Airway epithelial cell (primary cell): ENCODE data around the gene RCOR1. TPM values are rescaled to one million over a fixed set of nuclear protein-coding genes. Genes with fewer than 3 reads are reported as not detected.

ENCODE experiments used
- total RNA-seq: library from RNA; depleted of rRNA; stranded (reverse); fragments of >200 nt; gene quantifications from 2 replicates; pipeline ENCODE4 v1.2.3, GENCODE V29; 2015

The RCOR1 gene
- 23.7 and 29.8 TPM in 2 replicates for total RNA-seq

GRCh38 chr14:102591944-102592762 is at the start of gene RCOR1:
TSS of gene RCOR1 (plus strand) at chr14:102592649. CDS start at chr14:102592887, 238 bp downstream.

GRCh38 chr14:102776761-102777710 is 184.6 kb downstream of the RCOR1 start, which contains the start of gene TRAF3:
TSS of gene TRAF3 (plus strand) at chr14:102777449. CDS start at chr14:102870202, 92,753 bp downstream.

Other genes with a start within 250 kb of the RCOR1 start
- 58.0 and 66.9 TPM in 2 replicates for gene CINP, start 229.8 kb upstream of the RCOR1 start, total RNA-seq
- 6.3 and 8.0 TPM in 2 replicates for gene TECPR2, start 229.7 kb upstream of the RCOR1 start, total RNA-seq
- gene ANKRD9, start 82.9 kb upstream of the RCOR1 start, total RNA-seq, result 46.3 and 72.0 TPM in 2 replicates
- gene TRAF3, start 184.8 kb downstream of the RCOR1 start, total RNA-seq, result 10.0 and 15.1 TPM in 2 replicates